ENCODE data around the gene COL21A1.

- no peak for TF ChIP-seq POLR2A (IDR thresholded peaks at IDR 0.05; ENCODE audit: low read depth, low read length)
- no peak for TF ChIP-seq POLR2AphosphoS5 (IDR thresholded peaks at IDR 0.05; ENCODE audit: low read depth, low read length)
Measured at GRCh38 chr6:56245903-56246351, 1.5 kb downstream of the COL21A1 start.

Data from GM12892 (cell line).